ENCODE measurements around the gene ABCG4. TPM values are rescaled to one million over a fixed set of nuclear protein-coding genes. Genes with fewer than 3 reads are reported as not detected.

The ABCG4 gene
- total and polyA plus RNA-seq, 9 of the 15 experiments (the other 6 are each of a cell fraction or from before 2014, with no cell fraction given), result 0.03 to 0.11 (median 0.07) TPM; not detected in 4

GRCh38 chr11:119168471-119169281 lies 19.8 kb downstream of the ABCG4 start, which contains the start of gene NLRX1 (continued):
- TF ChIP-seq ATF3 (IDR thresholded peaks at IDR 0.05), result peak; percentile 27; the same call in 1 of the 2 replicates
- TF ChIP-seq ATF3 (CRISPR knock-in tag; conservative IDR thresholded peaks at IDR 0.05), result no peak
- TF ChIP-seq E2F8 (IDR thresholded peaks at IDR 0.05; ENCODE audit: low read depth, partially characterized antibody), result no peak
- TF ChIP-seq RCOR1 (IDR thresholded peaks at IDR 0.05; ENCODE audit: borderline replicate concordance in 1 of 2, low read depth in 2 of 2, low read length in 2 of 2), result peak; percentile 55 to 94; a peak in 3 of 4 replicates
- no peak for TF ChIP-seq MGA (IDR thresholded peaks at IDR 0.05)
- peak; percentile 74 for TF ChIP-seq ESRRA (IDR thresholded peaks at IDR 0.05; ENCODE audit: borderline replicate concordance, low read depth)
- TF ChIP-seq NCOA4 (IDR thresholded peaks at IDR 0.05; ENCODE audit: partially characterized antibody), result peak; percentile 48
- TF ChIP-seq ARID3B (CRISPR knock-in tag; IDR thresholded peaks at IDR 0.05; ENCODE audit: borderline replicate concordance), result no peak
